ENCODE measurements around the gene COA1.
"Not testable (repeated sequence)": the region's sequence is repeated elsewhere in the genome, so short reads cannot be mapped to it uniquely, and the experiment has no call there.

The COA1 gene, protein sequence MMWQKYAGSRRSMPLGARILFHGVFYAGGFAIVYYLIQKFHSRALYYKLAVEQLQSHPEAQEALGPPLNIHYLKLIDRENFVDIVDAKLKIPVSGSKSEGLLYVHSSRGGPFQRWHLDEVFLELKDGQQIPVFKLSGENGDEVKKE

DNA sequence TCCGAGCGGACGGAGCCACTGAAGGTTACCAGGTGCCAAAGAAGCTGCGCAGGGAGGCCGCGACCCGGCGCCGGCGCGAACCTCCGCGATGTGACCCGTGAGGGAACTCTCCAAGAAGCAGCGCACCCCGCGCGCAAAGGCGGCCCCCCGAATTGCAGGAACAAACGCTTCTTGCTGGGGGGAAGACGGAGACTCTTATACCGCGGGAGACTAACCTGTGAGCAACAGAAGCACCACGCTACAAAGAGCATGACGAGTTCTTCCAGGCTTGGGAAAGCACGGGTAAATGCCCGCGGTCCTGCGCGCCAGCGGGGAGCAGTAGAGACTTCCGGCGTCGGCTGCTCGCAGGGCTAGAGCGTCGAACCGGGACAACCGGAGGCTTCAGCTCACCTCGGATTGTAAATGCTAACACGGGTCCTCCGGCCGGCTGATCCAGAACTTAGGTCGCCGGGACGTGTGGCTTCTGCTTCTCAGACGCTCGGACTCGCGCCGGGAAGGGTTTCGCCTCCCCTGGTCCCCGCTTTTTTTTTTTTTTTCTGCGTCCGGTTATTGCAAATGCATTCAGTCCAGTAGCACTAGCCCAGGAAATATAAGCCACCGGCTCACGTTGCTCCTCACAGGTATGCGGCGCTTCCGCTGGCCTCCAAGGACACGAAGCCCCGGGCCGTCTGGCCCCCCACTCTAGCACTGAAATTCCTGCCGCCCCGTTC, at the start of gene COA1:
Gene COA1 (minus strand): TSS at position 310 of the 710 bp plus-strand sequence. CDS start 80,909 bp downstream, outside the sequence.
- in situ Hi-C loops (cut with MboI; ENCODE audit: low sequenced_read_pairs): no loop called here

DNA sequence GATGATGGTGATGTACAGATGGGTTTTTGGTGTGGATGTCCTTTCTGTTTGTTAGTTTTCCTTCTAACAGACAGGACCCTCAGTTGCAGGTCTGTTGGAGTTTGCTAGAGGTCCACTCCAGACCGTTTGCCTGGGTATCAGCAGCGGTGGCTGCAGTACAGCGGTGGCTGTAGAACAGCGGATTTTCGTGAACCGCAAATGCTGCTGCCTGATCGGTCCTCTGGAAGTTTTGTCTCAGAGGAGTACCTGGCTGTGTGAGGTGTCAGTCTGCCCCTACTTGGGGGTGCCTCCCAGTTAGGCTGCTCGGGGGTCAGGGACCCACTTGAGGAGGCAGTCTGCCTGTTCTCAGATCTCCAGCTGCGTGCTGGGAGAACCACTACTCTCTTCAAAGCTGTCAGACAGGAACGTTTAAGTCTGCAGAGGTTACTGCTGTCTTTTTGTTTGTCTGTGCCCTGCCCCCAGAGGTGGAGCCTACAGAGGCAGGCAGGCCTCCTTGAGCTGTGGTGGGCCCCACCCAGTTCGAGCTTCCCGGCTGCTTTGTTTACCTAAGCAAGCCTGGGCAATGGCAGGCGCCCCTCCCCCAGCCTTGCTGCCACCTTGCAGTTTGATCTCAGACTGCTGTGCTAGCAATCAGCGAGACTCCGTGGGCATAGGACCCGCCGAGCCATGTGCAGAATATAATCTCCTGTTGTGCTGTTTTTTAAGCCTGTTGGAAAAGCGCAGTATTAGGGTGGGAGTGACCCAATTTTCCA, 49.1 kb upstream of the COA1 start:
- in situ Hi-C loops (cut with MboI; ENCODE audit: low sequenced_read_pairs): not testable (repeated sequence)

DNA sequence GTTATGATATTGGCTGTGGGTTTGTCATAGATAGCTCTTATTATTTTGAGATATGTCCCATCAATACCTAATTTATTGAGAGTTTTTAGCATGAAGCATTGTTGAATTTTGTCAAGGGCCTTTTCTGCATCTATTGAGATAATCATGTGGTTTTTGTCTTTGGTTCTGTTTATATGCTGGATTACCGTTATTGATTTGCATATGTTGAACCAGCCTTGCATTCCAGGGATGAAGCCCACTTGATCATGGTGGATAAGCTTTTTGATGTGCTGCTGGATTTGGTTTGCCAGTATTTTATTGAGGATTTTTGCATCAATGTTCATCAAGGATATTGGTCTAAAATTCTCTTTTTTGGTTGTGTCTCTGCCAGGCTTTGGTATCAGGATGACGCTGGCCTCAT, 45.9 kb upstream of the COA1 start:
- in situ Hi-C loops (cut with MboI; ENCODE audit: low sequenced_read_pairs): not testable (repeated sequence)

DNA sequence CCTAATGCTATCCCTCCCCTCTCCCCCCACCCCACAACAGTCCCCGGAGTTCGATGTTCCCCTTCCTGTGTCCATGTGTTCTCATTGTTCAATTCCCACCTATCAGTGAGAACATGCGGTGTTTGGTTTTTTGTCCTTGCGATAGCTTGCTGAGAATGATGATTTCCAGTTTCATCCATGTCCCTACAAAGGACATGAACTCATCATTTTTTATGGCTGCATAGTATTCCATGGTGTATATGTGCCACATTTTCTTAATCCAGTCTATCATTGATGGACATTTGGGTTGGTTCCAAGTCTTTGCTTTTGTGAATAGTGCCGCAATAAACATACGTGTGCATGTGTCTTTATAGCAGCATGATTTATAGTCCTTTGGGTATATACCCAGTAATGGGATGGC, 43.9 kb upstream of the COA1 start:
- in situ Hi-C loops (cut with MboI; ENCODE audit: low sequenced_read_pairs): not testable (repeated sequence)

DNA sequence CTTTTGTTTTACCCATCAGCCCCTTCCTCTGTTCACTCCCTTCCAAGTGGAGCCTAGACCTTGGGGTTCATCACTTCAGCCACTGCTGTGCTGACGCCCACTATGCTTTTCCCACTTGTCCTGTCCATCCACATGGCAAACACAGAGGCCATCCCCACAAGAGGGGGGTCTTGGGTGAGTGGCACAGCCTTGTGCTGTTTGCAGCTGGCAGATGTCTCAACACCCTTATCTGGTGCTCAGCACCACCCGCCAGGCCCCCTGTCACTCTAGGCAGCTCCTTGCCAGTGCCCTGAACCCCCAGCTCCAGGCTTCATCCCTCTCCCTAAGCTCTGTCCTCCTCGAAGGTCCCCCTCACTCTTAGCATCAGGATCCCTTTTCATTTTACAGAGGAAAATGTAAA, 42.2 kb upstream of the COA1 start:
- in situ Hi-C loops (cut with MboI; ENCODE audit: low sequenced_read_pairs): no loop called here

DNA sequence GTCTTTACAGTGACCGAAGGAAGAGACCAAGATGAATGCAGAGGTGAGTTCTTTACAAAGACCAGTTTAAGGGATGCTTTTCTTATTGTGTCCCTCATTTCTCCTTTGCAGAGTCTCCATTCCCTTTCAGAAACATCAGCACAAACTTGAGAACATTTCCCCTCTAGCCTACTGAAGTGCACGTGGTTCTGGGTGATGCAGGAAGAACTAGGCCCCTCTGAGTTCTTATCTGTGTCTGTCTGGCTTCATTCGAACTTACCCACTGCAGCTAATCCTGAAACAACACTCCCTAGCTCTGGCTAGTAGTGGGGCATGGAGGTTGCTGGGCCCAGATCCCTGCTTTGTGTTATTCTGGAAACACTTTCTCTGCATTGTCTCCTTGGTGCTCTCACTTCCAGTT, 41.8 kb upstream of the COA1 start:
- in situ Hi-C loops (cut with MboI; ENCODE audit: low sequenced_read_pairs): no loop called here

DNA sequence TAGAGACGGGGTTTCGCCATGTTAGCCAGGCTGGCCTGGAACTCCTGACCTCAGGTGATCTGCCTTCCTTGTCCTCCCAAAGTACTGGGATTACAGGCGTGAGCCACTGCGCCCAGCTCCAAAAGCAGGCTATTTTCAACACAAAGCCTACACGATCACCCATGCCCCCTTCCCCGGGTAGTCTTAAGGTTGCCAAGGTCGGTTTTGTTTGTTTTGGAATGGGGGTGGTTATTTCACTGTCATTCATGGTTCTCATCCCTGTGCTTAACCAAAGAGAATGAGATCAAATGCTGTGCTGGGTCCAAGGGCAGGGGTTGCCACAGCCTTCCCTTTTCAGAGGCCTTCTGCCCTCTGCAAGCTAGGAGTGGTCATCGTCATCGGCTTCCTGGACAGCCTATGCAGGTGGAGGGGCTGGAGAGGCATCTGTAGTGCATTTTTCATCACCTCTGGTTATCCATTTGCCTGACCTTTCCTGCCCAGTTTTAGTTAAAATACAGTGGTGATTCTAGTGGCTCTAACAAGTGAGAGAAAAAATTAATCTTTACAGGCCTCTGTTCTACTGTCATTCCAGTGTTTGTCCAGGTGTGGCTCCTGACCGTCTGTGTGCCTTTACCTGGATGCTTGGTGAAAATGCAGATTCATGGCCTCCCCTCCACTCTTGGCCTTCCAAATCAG, 40.6 kb upstream of the COA1 start:
- in situ Hi-C loops (cut with MboI; ENCODE audit: low sequenced_read_pairs): no loop called here

DNA sequence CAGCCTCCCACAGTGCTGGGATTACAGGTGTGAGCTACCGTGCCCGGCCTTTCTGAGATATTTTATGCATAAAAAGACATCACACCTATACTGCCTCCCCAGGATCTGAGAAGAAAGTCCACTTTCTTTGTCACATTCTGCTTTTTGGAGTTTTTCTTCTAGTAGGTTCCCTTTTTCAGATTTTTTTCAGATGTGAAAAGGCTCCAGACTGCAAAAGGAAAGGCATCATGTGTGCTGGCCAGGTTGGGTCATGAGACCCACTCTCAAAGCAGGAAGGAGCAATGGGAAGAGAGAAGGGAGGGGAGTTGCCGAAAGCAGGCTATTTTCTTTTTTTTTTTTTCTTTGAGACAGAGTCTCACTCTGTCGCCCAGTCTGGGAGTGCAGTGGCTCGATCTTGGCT, 40.0 kb upstream of the COA1 start:
- in situ Hi-C loops (cut with MboI; ENCODE audit: low sequenced_read_pairs): no loop called here

DNA sequence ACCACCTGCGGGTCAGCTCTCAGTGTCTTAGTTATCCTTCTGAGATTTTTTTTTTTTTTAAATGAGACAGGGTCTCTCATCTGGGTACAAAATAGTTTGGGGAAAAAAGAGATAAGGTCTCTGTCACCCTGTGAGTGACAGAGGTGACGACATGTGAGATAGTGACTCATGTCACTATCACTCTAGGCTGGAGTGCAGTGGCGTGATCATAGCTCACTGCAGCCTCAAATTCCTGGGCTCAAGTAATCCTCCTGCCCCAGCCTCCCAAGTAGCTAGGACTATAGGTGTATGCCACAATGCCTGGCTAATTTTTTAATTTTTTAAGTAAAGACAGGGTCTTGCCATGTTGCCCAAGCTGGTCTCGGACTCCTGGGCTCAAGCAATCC, 39.6 kb upstream of the COA1 start:
- in situ Hi-C loops (cut with MboI; ENCODE audit: low sequenced_read_pairs): no loop called here

DNA sequence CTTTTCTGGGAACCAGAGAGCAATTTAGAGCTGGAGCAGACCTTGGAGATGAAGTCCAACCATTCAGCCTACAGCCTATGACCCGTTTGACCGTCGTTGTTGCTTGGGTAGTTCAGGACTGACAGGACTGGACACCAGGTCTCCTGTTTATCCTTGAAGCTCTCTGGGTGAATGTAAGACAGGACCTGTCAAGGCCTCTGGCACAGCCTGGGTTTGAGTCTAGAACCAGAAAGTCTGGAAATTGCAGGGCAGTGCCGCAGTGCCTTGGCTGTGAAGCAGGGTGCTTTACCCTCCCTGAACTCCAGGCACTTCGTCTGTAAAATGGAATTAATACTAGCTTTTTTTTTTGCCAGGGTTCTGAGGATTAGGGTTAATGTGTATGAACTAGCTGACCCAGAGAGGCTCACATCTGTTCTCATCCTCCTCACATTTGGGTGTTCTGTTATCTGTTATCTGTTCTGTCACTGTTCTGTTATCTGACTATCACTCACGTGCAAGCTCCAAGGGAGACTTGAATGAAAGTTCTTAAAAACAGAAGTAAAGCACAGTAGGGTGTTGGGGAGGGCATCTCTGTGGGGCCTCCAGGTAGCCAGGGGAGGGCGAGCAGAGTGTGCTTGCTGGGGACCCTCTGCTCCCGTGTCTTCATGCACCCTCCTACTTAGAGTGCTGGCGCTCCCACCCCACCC, 39.0 kb upstream of the COA1 start:
- in situ Hi-C loops (cut with MboI; ENCODE audit: low sequenced_read_pairs): no loop called here

DNA sequence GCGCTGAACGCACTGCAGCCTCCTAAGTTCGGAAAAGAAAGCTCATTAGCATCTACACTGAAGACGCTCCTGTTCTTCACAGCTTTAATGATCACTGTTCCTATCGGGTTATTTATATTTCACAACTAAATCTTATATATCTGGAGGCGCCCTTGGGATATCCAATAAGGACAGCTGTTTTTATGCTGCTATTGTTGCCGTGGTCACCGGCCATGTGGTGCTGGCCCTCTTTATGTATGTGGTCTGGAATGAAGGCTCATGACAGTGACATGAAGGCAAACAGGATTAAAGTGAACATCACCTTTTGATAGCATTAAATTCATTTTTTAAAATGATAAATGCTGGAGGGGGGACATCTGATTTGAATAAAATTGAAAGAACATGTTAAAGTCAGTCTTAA, 38.0 kb upstream of the COA1 start:
- in situ Hi-C loops (cut with MboI; ENCODE audit: low sequenced_read_pairs): no loop called here

DNA sequence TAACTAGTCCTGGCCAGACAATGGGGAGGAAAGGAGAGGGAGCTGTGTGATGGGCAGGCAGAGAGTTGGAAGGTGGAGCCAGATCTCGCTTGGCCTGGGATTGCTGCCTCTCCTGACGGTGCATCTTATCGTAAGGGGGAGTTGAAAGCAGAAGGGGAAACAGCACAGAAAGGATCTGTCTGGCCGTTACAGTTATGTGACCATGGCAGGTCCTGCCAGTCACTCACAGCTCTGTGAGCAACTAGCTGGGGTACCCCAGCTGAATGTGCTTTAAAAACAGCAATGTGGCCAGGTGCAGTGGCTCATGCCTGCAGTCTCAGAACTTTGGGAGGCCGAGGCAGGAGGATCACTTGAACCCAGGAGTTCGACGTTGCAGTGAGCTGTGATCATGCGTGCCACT, 37.2 kb upstream of the COA1 start:
- in situ Hi-C loops (cut with MboI; ENCODE audit: low sequenced_read_pairs): no loop called here

DNA sequence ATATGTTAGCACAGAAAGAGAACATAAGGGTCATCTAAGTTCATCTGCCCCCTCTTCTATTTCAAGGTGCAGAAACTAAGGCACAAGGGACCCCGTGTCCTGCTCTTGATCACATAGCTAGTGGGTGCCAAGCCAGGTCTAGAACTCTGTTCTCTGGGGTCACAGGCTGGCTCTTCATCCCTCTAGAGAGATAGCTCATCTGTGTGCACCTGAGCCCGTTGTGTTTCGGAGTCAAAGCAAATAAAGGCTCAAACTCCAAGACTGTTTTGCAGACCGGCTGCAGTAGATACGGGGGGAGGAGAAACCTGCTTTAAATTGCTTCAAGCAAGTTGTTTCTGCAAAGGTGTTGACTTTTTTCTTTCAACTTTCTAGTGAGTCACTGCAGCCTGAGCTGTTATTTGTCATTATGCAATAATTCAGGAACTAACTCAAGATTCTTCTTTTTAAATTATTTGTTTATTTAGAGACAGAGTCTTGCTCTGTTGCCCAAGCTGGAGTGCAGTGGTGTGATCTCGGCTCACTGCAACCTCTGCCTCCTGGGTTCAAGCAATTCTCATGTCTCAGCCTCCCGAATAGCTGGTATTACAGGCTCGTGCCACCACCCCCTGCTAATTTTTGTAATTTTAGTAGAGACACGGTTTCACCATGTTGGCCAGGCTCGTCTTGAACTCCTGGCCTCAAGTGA, 35.6 kb upstream of the COA1 start:
- in situ Hi-C loops (cut with MboI; ENCODE audit: low sequenced_read_pairs): no loop called here

DNA sequence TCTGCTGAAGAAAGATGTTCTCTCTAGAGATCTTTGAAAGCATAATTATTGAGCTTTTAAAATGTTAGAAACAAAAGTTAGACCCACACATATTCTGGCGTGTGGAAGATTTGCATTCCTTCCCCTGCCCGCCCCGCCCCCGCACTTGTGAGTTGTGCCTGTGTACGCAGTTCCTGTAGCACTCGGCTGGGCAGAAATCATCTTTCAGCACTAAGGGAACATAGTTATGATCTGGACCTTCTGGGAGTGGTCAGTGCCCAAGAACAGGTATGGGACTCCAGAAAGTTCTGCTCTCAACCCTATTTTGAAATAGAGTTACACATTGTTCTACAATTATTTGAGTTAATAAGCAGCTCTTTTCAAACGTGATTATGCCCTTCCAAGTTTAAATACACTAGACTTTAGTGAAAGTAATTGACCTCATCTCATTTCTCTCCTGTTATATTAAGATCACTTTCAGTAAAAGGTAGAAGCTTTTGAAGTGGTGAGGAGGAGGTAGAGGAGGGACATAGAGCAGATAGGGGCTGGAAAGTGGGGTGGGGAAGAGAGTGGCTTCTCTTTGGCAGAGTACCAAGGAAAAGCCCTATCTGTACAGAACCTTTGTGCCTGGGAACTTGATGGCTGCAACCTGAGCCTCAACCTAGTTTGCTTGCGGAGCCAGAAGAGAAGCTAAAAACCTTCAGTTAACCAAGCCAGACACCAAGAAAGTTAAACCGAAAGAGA, 34.9 kb upstream of the COA1 start:
- in situ Hi-C loops (cut with MboI; ENCODE audit: low sequenced_read_pairs): no loop called here

DNA sequence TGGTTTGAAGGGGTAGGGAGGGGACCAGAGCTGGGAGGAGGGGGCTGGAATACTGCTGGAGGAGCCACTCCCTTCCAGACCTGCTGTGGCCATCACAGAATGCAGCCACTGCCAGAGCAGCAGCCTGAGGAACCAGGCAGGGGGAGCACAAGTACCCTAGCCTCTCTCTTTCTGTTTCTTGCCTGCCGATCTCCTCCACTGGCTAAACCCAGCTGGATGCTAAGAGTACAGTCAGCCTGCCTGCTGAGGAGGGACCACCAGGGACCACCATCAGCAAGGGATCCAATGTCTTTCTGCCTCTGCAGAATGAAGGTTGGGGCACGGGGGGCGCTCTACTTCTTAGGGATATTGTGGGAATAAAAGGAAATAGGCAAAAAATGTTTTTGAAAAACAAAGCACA, 33.9 kb upstream of the COA1 start:
- in situ Hi-C loops (cut with MboI; ENCODE audit: low sequenced_read_pairs): no loop called here

DNA sequence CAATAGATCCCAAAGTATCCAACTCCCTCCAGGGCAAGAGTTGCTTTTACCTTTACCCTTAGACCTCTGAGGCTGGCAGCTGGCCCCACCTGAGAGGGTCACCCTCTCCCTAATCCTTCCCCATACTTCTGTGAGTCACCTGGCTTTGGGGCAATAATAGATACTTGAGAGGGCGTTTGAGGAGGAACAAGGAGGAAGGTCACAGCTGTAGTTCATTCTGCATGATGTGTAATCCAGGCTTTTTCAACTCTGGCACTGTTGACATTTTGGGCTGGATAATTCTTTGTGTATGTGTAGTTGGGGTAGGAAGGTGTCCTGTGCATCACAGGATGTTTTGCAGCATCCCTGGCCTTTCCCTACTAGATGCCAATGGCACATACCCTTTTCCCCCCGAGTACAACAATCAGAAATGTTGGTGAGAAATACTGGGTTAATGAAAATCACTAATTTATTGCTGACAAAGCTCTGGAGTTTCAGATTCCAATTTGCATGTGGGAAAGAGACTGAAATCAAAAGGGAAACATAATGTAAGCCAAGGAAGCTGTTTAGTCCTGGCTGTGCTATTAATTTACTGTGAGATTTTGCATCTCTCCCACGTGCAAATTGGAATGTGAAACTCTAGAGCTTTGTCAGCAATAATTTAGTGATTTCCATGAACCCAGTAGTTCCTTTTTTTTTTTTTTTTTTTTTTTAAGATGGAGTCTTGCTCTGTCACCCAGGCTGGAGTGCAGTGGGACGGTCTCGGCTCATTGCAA, 32.8 kb upstream of the COA1 start:
- in situ Hi-C loops (cut with MboI; ENCODE audit: low sequenced_read_pairs): no loop called here

DNA sequence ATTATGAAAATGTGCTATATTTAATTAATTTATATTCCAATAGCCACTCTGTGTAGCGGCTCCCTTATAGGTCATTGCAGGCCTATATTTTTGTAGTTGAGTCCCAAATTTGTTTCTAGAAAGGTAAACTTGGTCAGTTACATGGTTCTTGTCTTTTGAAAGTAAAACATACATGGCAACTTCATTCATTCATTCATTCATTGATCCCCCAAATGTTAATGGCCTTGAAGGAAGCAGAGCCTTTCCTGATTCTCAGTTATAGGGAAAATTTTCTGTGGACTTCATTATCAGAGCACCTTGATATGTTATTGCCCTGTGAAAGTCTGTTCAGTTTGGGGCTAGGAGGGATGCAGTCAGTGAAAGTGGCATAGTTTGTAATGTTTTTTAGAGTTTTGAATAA, 32.1 kb upstream of the COA1 start:
- in situ Hi-C loops (cut with MboI; ENCODE audit: low sequenced_read_pairs): no loop called here

DNA sequence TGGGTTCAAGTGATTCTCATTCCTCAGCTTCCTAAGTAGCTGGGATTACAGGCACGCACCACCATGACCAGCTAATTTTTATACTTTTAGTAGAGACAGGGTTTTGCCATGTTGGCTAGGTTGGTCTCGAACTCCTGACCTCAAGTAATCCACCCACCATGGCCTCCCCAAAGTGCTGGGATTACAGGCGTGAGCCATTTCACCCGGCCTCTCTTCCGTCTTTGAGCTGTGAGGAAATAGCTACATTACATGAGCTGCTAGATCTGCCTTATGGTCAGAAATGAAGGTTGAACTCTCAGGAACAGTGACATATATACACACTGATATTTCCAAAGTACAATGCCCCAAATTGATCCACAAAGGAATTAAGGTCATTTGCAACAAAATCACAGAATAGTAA, 31.5 kb upstream of the COA1 start:
- in situ Hi-C loops (cut with MboI; ENCODE audit: low sequenced_read_pairs): no loop called here
